WI38 (cell line): ENCODE measurements around the gene EMILIN1.
"Not testable (repeated sequence)": the region's sequence is repeated elsewhere in the genome, so short reads cannot be mapped to it uniquely, and the experiment has no call there.

ENCODE experiments used
- H3K4me3 ChIP-seq: 2 replicates; pipeline ENCODE4 v1.5.1; 2011; ENCODE audit warnings: low read depth, mild to moderate bottlenecking, control low read depth, low read length
- CTCF ChIP-seq: IDR thresholded peaks from 2 replicates; pipeline ENCODE4 v1.5.1; 2012; ENCODE audit warnings: low read depth, mild to moderate bottlenecking, control low read depth, low read length

EMILIN1 gene

GRCh38 chr2:27115519-27115918 is 37.1 kb downstream of the EMILIN1 start:
- TF ChIP-seq CTCF = no peak
- H3K4me3 ChIP-seq = no peak overlapping the region

- no peak for TF ChIP-seq CTCF
- no peak overlapping the region for H3K4me3 ChIP-seq
Measured at GRCh38 chr2:27117995-27118524, 39.6 kb downstream of the EMILIN1 start.

- 0 out of 2 replicates have a peak within 1 kb of the TSS, but pooled peaks have one; percentile 9 for H3K4me3 ChIP-seq
- TF ChIP-seq CTCF = no peak
Measured at GRCh38 chr2:27118525-27119329, 40.3 kb downstream of the EMILIN1 start, which contains the start of gene CGREF1. CGREF1 (minus strand) TSS chr2:27119128; CDS start chr2:27104366, 14,762 bp downstream.

GRCh38 chr2:27119330-27119670 is 40.9 kb downstream of the EMILIN1 start:
- H3K4me3 ChIP-seq = not testable (repeated sequence)

GRCh38 chr2:27121906-27122305 is 43.5 kb downstream of the EMILIN1 start:
- TF ChIP-seq CTCF = no peak
- no peak overlapping the region for H3K4me3 ChIP-seq

- H3K4me3 ChIP-seq = no peak overlapping the region
- TF ChIP-seq CTCF = no peak
Measured at GRCh38 chr2:27122791-27123190, 44.4 kb downstream of the EMILIN1 start.

- TF ChIP-seq CTCF = no peak
- peak within 1 kb of the TSS; percentile 53 for H3K4me3 ChIP-seq
Measured at GRCh38 chr2:27123302-27124150, 45.1 kb downstream of the EMILIN1 start, which contains the start of gene ABHD1. ABHD1 (plus strand) TSS chr2:27123815; CDS start chr2:27123949, 134 bp downstream.
